Endothelial cell of umbilical vein (primary cell): ENCODE results near the gene COL20A1. TPM values are rescaled to one million over a fixed set of nuclear protein-coding genes. Genes with fewer than 3 reads are reported as not detected.

ENCODE experiments used
- BruUV-seq: library from RNA; stranded (reverse); fragments of 400-500 nt; replicated peaks from 2 replicates; lab custom pipeline; 2021; lab: Mats Ljungman, UMichigan
- CTCF ChIA-PET: fragments of 300-600, 350-600 bp; sonication (Branson Sonifier 250); formaldehyde crosslinking; loops from one replicate; lab custom pipeline; 2021; ENCODE audit warnings: antibody characterized with exemption, inconsistent platforms; lab: Charles Lee
- POLR2A ChIA-PET: fragments of 300-600, 350-600 bp; sonication (Branson Sonifier 250); formaldehyde crosslinking; loops from one replicate; lab custom pipeline; 2021; ENCODE audit warnings: antibody characterized with exemption, inconsistent platforms; lab: Charles Lee
- DNase-seq: peaks from one replicate; pipeline ENCODE4 v3.0.0-alpha.2; 2011; ENCODE audit warnings: low read depth, low spot score
- FAIRE-seq: peaks from 2 replicates; lab custom pipeline; 2011; peaks lifted over from hg19 to GRCh38; lab: Jason Lieb, UNC
- H2AFZ ChIP-seq: 2 replicates; pipeline ENCODE4 v1.6.0; 2012; ENCODE audit warnings: low read depth, low read length, control low read depth, inconsistent platforms
- H3K27ac ChIP-seq: 2 replicates; pipeline ENCODE4 v1.5.1; 2011; ENCODE audit warnings: low read depth, mild to moderate bottlenecking, control low read depth, low read length, moderate library complexity; ENCODE audit not compliant: insufficient read depth
- H3K27me3 ChIP-seq, 2 experiments: 2 replicates each; pipeline versions ENCODE4 v1.6.0 to v1.6.1; 2011; ENCODE audit warnings: low read length in 2 of 2, mixed read lengths in 1 of 2; ENCODE audit not compliant: control insufficient read depth in 2 of 2, insufficient read depth in 2 of 2
- H3K36me3 ChIP-seq, 2 experiments: 2 replicates in 1 of 2; 3 replicates in 1 of 2; pipeline ENCODE4 v1.5.1; 2011; ENCODE audit warnings: low read length in 2 of 2, mild to moderate bottlenecking in 1 of 2, moderate library complexity in 1 of 2; ENCODE audit not compliant: control insufficient read depth in 2 of 2, insufficient read depth in 2 of 2; ENCODE audit errors: extremely low read depth in 1 of 2
- H3K4me1 ChIP-seq: 3 replicates; pipeline ENCODE4 v1.5.1; 2011; ENCODE audit warnings: mild to moderate bottlenecking, low read length; ENCODE audit not compliant: control insufficient read depth, insufficient read depth; ENCODE audit errors: extremely low read depth
- H3K4me2 ChIP-seq: 2 replicates; pipeline ENCODE4 v1.6.1; 2011; ENCODE audit warnings: low read length, control low read depth, mixed read lengths; ENCODE audit not compliant: insufficient read depth
- H3K4me3 ChIP-seq, 3 experiments: fragments of 200-600 bp in 1 of 3; sonication (generic), shearing (Covaris generic) in 1 of 3; replicated peaks in 1 of 3; 2 replicates each; pipeline ENCODE4 v1.5.1; 2011 to 2016; ENCODE audit warnings: control low read depth in 3 of 3, low read length in 3 of 3, mild to moderate bottlenecking in 2 of 3, inconsistent platforms in 1 of 3, low read depth in 1 of 3, moderate library complexity in 1 of 3; ENCODE audit not compliant: insufficient read depth in 1 of 3
- H3K79me2 ChIP-seq: 2 replicates; pipeline ENCODE4 v1.6.0; 2012; ENCODE audit warnings: low read length, inconsistent platforms; ENCODE audit not compliant: control insufficient read depth, insufficient read depth
- H3K9ac ChIP-seq: replicated peaks from 2 replicates; pipeline ENCODE3; 2011; ENCODE audit warnings: low read length, control low read depth; ENCODE audit not compliant: insufficient read depth; ENCODE audit errors: extremely low read depth
- H3K9me1 ChIP-seq: replicated peaks from 3 replicates; pipeline ENCODE4 v1.6.0; 2011; ENCODE audit warnings: mild to moderate bottlenecking, low read length; ENCODE audit not compliant: control insufficient read depth, insufficient read depth; ENCODE audit errors: extremely low read depth
- H3K9me3 ChIP-seq: replicated peaks from 2 replicates; pipeline ENCODE4 v1.5.1; 2012; ENCODE audit warnings: low read length, inconsistent platforms; ENCODE audit not compliant: control insufficient read depth, insufficient read depth
- H4K20me1 ChIP-seq: replicated peaks from 2 replicates; pipeline ENCODE3; 2011; ENCODE audit warnings: mild to moderate bottlenecking, low read length; ENCODE audit not compliant: control insufficient read depth, insufficient read depth; ENCODE audit errors: extremely low read depth
- CTCF ChIP-seq, 2 donors: IDR thresholded peaks; 1 replicate in 1 of 2; 2 replicates in 1 of 2; pipeline ENCODE4 v1.5.1; 2011; ENCODE audit warnings: low read length in 2 of 2, mild to moderate bottlenecking in 2 of 2, moderate library complexity in 2 of 2, control low read depth in 1 of 2, inconsistent platforms in 1 of 2, low read depth in 1 of 2; ENCODE audit not compliant: insufficient read depth in 1 of 2; ENCODE audit errors: extremely low read depth in 1 of 2
- EZH2 ChIP-seq: IDR thresholded peaks from 2 replicates; pipeline ENCODE4 v1.6.1; 2012; ENCODE audit warnings: borderline replicate concordance, low read depth, mild to moderate bottlenecking, moderate library complexity, low read length, inconsistent platforms; ENCODE audit not compliant: severe bottlenecking
- FOS ChIP-seq: IDR thresholded peaks from 2 replicates; pipeline ENCODE4 v1.6.1; 2011; ENCODE audit warnings: mild to moderate bottlenecking, low read length, moderate library complexity, borderline replicate concordance; ENCODE audit not compliant: insufficient read depth
- GATA2 ChIP-seq: IDR thresholded peaks from 2 replicates; pipeline ENCODE4 v1.7.0; 2011; ENCODE audit warnings: low read depth, mild to moderate bottlenecking, moderate library complexity, mixed read lengths, low read length; ENCODE audit not compliant: insufficient read length, insufficient read depth
- JUN ChIP-seq: IDR thresholded peaks from 2 replicates; pipeline ENCODE4 v1.6.1; 2011; ENCODE audit warnings: borderline replicate concordance, low read depth; ENCODE audit not compliant: insufficient read length, insufficient read depth
- MYC ChIP-seq: IDR thresholded peaks from one replicate; pipeline ENCODE4 v1.6.1; 2011; ENCODE audit warnings: mild to moderate bottlenecking, low read depth, low read length
- POLR2A ChIP-seq: IDR thresholded peaks from 2 replicates; pipeline ENCODE4 v1.6.1; 2012; ENCODE audit warnings: low read depth, mild to moderate bottlenecking, control low read depth, low read length
- POLR2AphosphoS5 ChIP-seq: IDR thresholded peaks from 2 replicates; pipeline ENCODE4 v1.6.1; 2012; ENCODE audit warnings: low read depth, mild to moderate bottlenecking, control low read depth, low read length, moderate library complexity; ENCODE audit not compliant: insufficient read depth
- dilution Hi-C: fragments of 300-500 bp; cut with MboI; formaldehyde crosslinking; loops from one replicate; pipeline ENCODE4 v1.15.0; 2019; ENCODE audit warnings: low sequenced_read_pairs; ENCODE audit not compliant: extremely low pct_ligation_motif_present
- intact Hi-C: fragments of 100-400 bp; cut with micrococcal nuclease; formaldehyde crosslinking; loops from one replicate; pipeline ENCODE4 v1.10.0; 2022
- polyA plus RNA-seq, 4 experiments: library from polyadenylated mRNA; depleted of rRNA in 3 of 4; stranded (reverse) in 3 of 4; unstranded in 1 of 4; fragments of >200 nt; gene quantifications; 2 replicates each; pipeline versions ENCODE4 v1.2.1 to v1.2.3, GENCODE V29; 2011 to 2012; ENCODE audit warnings: missing spikeins in 1 of 4
- total RNA-seq: library from RNA; stranded (reverse); gene quantifications from 2 replicates; pipeline ENCODE4 v1.2.3, GENCODE V29; 2021
- TF ChIP-seq, protein P1 (sequence below): IDR thresholded peaks from 2 replicates; pipeline ENCODE4 v1.6.1; 2011; ENCODE audit not compliant: insufficient read depth, insufficient read length

COL20A1 gene
- total and polyA plus RNA-seq, 2 donors (not counting 3 experiments of a cell fraction or from before 2014, with no cell fraction given): not detected

DNA sequence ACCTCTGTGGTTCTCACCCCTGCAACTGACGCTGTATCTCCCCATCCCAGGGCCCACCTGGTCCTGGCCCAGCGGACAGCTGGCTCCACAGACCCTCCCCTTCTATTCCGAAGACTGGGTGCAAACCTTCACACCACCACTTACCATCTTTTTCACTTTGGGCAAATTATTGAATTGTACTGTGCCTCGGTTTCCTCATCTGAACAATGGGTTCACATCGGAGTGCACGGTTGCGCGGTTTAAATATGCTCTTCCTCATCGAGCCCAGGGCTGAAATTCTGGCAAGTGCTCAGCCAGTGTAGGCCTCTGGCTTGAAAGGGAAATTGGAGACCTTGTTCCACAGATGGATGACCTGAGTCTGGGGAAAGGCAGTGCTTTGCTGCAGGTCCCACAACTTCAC is 23.3 kb upstream of the COL20A1 start:
- peaks cover 20% of the 10 kb centered on the region for H3K79me2 ChIP-seq
- peaks cover 6% of the 10 kb centered on the region for H3K4me1 ChIP-seq
- H3K36me3 ChIP-seq: no peaks in the 10 kb centered on the region
- DNase-seq (no peak), FAIRE-seq (no peak)
- ChIA-PET POLR2A (no interaction called here), CTCF (interaction anchor here (1.6 kb wide), 1 partner anchor 46 kb away, joined by 5 read pairs; no protein-coding TSS in a partner anchor)
- H3K4me3 ChIP-seq: no peak overlapping the region
- no peaks in the 10 kb centered on the region for H4K20me1 ChIP-seq
- intact Hi-C loops (loop anchor here (5.0 kb wide), 1 partner anchor 32 kb away; the partner anchor contains the start of gene BIRC7), dilution Hi-C loops (no loop called here)
- TF ChIP-seq FOS (no peak), MYC (no peak), GATA2 (no peak), POLR2A (no peak), POLR2AphosphoS5 (no peak), EZH2 (no peak), CTCF (IDR thresholded peaks at IDR 0.05; ENCODE audit: extremely low read depth in 1 of 2, insufficient read depth in 1 of 2, low read depth in 1 of 2, low read length in 2 of 2) (no peak), JUN (no peak)
- TF ChIP-seq, protein P1, sequence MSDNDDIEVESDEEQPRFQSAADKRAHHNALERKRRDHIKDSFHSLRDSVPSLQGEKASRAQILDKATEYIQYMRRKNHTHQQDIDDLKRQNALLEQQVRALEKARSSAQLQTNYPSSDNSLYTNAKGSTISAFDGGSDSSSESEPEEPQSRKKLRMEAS: no peak
- no TSS peak for BruUV-seq
- H3K27ac ChIP-seq: no peak overlapping the region
- no peaks in the 10 kb centered on the region for H3K9me3 ChIP-seq
- H2AFZ ChIP-seq: no peak overlapping the region
- H3K27me3 ChIP-seq: peaks cover 0 to 1% of the 10 kb centered on the region in 2 experiments
- H3K9me1 ChIP-seq: no peaks in the 10 kb centered on the region
- H3K4me2 ChIP-seq: no peak overlapping the region
- H3K9ac ChIP-seq: no peak overlapping the region
